Sigmoid colon (tissue), 7 donors: ENCODE data around the gene NANOGP8. TPM values are rescaled to one million over a fixed set of nuclear protein-coding genes. Genes with fewer than 3 reads are reported as not detected.

Source experiments
- DNase-seq: peaks from one replicate; pipeline ENCODE4 v3.0.0-alpha.2; 2019
- H3K27ac ChIP-seq, 4 donors: fragments of 200-600 bp; sonication (generic); one replicate each; pipeline ENCODE4 v1.5.1; 2016 to 2019; ENCODE audit warnings: mild to moderate bottlenecking in 1 of 4
- H3K27me3 ChIP-seq, 3 donors: fragments of 200-600 bp; sonication (generic); one replicate each; pipeline ENCODE4 v1.5.1; 2019; ENCODE audit warnings: mild to moderate bottlenecking in 1 of 3
- H3K36me3 ChIP-seq, 4 donors: fragments of 200-600 bp; sonication (generic); one replicate each; pipeline ENCODE4 v1.5.1; 2016 to 2019
- H3K4me1 ChIP-seq, 4 donors: fragments of 200-600 bp; sonication (generic); one replicate each; pipeline ENCODE4 v1.5.1; 2017 to 2019
- H3K4me3 ChIP-seq, 4 donors: fragments of 200-600 bp; sonication (generic); one replicate each; pipeline ENCODE4 v1.5.1; 2017 to 2019; ENCODE audit warnings: mild to moderate bottlenecking in 2 of 4, moderate library complexity in 1 of 4
- H3K9me3 ChIP-seq, 4 donors: fragments of 200-600 bp in 3 of 4; sonication (generic) in 3 of 4; one replicate each; pipeline versions ENCODE4 v1.5.1 to v1.6.1; 2013 to 2019
- EP300 ChIP-seq, 4 donors: sonication (generic); formaldehyde crosslinking; IDR thresholded peaks; one replicate each; pipeline ENCODE4 v1.6.1; 2017; ENCODE audit warnings: antibody characterized with exemption in 4 of 4
- POLR2A ChIP-seq, 2 donors: fragments of 450-650 bp; IDR thresholded peaks; one replicate each; pipeline ENCODE4 v1.6.1; 2016; ENCODE audit warnings: antibody characterized with exemption in 2 of 2, mild to moderate bottlenecking in 2 of 2, moderate library complexity in 2 of 2
- POLR2AphosphoS5 ChIP-seq, 4 donors: sonication (generic); formaldehyde crosslinking; IDR thresholded peaks; one replicate each; pipeline ENCODE4 v1.6.1; 2017; ENCODE audit warnings: antibody characterized with exemption in 4 of 4
- WGBS, 2 donors: extraction: QIAGEN DNeasy Blood & Tissue Kit; methylation state at CpG; one replicate each; pipeline ENCODE4 v1.1.7; 2013; 5-methylcytosine and 5-hydroxymethylcytosine counted together
- intact Hi-C: fragments of 100-400 bp; cut with DNase I; formaldehyde crosslinking; loops from one replicate; pipeline ENCODE4 v1.15.1; 2023
- polyA plus RNA-seq, 3 donors: library from polyadenylated mRNA; stranded (reverse); fragments of 200-250 nt; gene quantifications; one replicate each; pipeline ENCODE4 v1.2.3, GENCODE V29; 2013
- total RNA-seq, 4 donors: library from RNA; depleted of rRNA; stranded (reverse); fragments of >200 nt; gene quantifications; one replicate each; pipeline ENCODE4 v1.1.0, GENCODE V29; 2016
- TF ChIP-seq, protein P1 (sequence below), 4 experiments: fragments of 450-650 bp in 3 of 4; fragments of 200-600 bp in 1 of 4; IDR thresholded peaks; one replicate each; pipeline ENCODE4 v1.5.1; 2016 to 2019; ENCODE audit warnings: antibody characterized with exemption in 4 of 4, mild to moderate bottlenecking in 3 of 4, moderate library complexity in 2 of 4
- donor health status: healthy with polysubstance abuse.
- donor health status: Bipolar disorder and iron deficiency.
- donor health status: healthy.

The NANOGP8 gene
- total and polyA plus RNA-seq, 7 donors = 0.15 to 2.2 (median 1.2) TPM; not detected in 4

- Histone ChIP-seq H3K27me3 (no peaks in the 10 kb centered on the region), H3K9me3 (no peaks in the 10 kb centered on the region), H3K4me1 (peaks cover 0 to 23% (median 8%) of the 10 kb centered on the region in 4 donors), H3K27ac (peak overlapping the region in 2 of 4 donors; percentile 28 to 34), H3K36me3 (no peaks in the 10 kb centered on the region), H3K4me3 (peak overlapping the region in 1 of 4 donors; percentile 9)
- WGBS, 2 donors = 59 to 62% methylated on average over 10 of the region's 10 CpGs
- intact Hi-C loops = no loop called here
- DNase-seq = no peak
- TF ChIP-seq POLR2AphosphoS5 (IDR thresholded peaks at IDR 0.05) = no peak
- TF ChIP-seq, protein P1, sequence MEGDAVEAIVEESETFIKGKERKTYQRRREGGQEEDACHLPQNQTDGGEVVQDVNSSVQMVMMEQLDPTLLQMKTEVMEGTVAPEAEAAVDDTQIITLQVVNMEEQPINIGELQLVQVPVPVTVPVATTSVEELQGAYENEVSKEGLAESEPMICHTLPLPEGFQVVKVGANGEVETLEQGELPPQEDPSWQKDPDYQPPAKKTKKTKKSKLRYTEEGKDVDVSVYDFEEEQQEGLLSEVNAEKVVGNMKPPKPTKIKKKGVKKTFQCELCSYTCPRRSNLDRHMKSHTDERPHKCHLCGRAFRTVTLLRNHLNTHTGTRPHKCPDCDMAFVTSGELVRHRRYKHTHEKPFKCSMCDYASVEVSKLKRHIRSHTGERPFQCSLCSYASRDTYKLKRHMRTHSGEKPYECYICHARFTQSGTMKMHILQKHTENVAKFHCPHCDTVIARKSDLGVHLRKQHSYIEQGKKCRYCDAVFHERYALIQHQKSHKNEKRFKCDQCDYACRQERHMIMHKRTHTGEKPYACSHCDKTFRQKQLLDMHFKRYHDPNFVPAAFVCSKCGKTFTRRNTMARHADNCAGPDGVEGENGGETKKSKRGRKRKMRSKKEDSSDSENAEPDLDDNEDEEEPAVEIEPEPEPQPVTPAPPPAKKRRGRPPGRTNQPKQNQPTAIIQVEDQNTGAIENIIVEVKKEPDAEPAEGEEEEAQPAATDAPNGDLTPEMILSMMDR (IDR thresholded peaks at IDR 0.05) = no peak
- TF ChIP-seq EP300 (IDR thresholded peaks at IDR 0.05) = no peak
- no peak for TF ChIP-seq POLR2A (IDR thresholded peaks at IDR 0.05)
Measured at GRCh38 chr15:35067496-35068347, 17.4 kb downstream of the NANOGP8 start.

- H3K27me3 ChIP-seq = no peaks in the 10 kb centered on the region
- WGBS, 2 donors = 70 to 81% methylated on average over 4 of the region's 4 CpGs
- H3K27ac ChIP-seq = no peak overlapping the region
- H3K4me3 ChIP-seq = no peak overlapping the region
- no peaks in the 10 kb centered on the region for H3K9me3 ChIP-seq
- H3K36me3 ChIP-seq = no peaks in the 10 kb centered on the region
- intact Hi-C loops = no loop called here
- peaks cover 0 to 23% (median 8%) of the 10 kb centered on the region in 4 donors for H3K4me1 ChIP-seq
- TF ChIP-seq, protein P1 (IDR thresholded peaks at IDR 0.05) = no peak
- TF ChIP-seq POLR2A (IDR thresholded peaks at IDR 0.05) = no peak
- TF ChIP-seq POLR2AphosphoS5 (IDR thresholded peaks at IDR 0.05) = no peak
- TF ChIP-seq EP300 (IDR thresholded peaks at IDR 0.05) = no peak
- DNase-seq = no peak
Measured at GRCh38 chr15:35066094-35066493, 19.0 kb downstream of the NANOGP8 start.

DNA sequence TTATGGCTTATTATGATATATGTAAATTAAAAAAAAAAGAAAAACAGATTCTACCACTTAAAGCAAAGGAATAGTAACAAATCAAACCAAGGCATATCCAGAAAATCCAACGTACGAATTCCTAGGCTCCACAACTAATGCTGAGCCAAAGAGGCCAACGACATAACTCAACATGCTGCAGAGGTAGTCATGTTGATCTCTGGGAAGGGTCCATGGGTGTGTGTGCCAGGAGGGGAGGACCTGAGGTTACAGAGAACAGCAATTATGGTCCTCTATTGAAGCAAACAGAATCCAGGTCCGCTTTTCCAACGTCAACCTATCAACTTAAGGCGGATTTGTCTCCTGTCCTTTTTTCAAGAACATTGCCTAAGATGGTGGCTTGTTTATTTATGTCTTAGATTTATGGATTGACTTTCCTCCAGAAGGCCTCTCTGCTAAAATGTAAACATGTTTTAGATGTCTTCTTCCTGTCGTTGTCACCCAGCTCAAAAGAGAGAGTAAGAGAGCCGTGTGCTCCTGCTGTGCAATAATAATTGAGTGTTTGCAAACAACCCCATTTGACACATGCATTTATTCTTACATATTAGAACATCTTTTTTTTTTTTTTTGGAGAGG, 20.4 kb downstream of the NANOGP8 start:
- Histone ChIP-seq H3K27me3 (no peaks in the 10 kb centered on the region), H3K4me1 (peaks cover 0 to 23% (median 8%) of the 10 kb centered on the region in 4 donors), H3K36me3 (no peaks in the 10 kb centered on the region), H3K4me3 (no peak overlapping the region), H3K9me3 (no peaks in the 10 kb centered on the region), H3K27ac (peak overlapping the region in 1 of 4 donors; percentile 7)
- intact Hi-C loops = no loop called here
- TF ChIP-seq POLR2AphosphoS5 (IDR thresholded peaks at IDR 0.05) (peak in 1 of 4 donors; percentile 25), EP300 (IDR thresholded peaks at IDR 0.05) (no peak)
- TF ChIP-seq, protein P1 (IDR thresholded peaks at IDR 0.05) = no peak
- 77 to 80% methylated on average over 8 of the region's 8 CpGs for WGBS, 2 donors
- DNase-seq = no peak

- TF ChIP-seq EP300 (IDR thresholded peaks at IDR 0.05) (no peak), POLR2AphosphoS5 (IDR thresholded peaks at IDR 0.05) (no peak), POLR2A (IDR thresholded peaks at IDR 0.05) (no peak)
- TF ChIP-seq, protein P1 (IDR thresholded peaks at IDR 0.05) = no peak
- intact Hi-C loops = no loop called here
- 88 to 93% methylated on average over 1 of the region's 1 CpG for WGBS, 2 donors
Measured at GRCh38 chr15:35062738-35063099, 22.4 kb downstream of the NANOGP8 start.

More at GRCh38 chr15:35062738-35063099, 22.4 kb downstream of the NANOGP8 start:
- DNase-seq = no peak
- no peaks in the 10 kb centered on the region for H3K9me3 ChIP-seq
- no peaks in the 10 kb centered on the region for H3K36me3 ChIP-seq
- no peak overlapping the region for H3K4me3 ChIP-seq
- peaks cover 0 to 9% (median 4%) of the 10 kb centered on the region in 4 donors for H3K4me1 ChIP-seq
- H3K27ac ChIP-seq = no peak overlapping the region
- H3K27me3 ChIP-seq = no peaks in the 10 kb centered on the region
